ENCODE results near the gene PIWIL1.

Gene PIWIL1

DNA sequence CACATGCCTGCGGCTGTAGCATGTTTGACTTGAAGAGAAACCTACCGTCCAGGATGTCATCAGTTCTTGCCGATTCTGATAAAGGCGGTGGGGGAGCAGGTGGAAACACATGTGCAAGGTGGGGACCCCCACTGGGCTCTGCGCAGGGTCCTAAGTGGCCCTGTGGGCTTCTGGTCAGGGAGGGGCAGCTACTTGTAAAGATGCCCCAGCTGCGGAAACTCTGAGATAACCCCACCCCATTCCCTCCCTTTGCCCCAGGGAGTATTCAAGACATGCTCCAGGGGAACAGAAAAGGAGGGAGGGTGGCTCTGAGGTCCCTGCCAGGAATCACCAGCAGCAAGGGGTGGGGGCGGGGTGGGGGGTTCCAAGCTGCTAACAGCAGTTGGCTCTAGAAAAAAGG, 67.6 kb downstream of the PIWIL1 start:
- TF ChIP-seq, protein P1, sequence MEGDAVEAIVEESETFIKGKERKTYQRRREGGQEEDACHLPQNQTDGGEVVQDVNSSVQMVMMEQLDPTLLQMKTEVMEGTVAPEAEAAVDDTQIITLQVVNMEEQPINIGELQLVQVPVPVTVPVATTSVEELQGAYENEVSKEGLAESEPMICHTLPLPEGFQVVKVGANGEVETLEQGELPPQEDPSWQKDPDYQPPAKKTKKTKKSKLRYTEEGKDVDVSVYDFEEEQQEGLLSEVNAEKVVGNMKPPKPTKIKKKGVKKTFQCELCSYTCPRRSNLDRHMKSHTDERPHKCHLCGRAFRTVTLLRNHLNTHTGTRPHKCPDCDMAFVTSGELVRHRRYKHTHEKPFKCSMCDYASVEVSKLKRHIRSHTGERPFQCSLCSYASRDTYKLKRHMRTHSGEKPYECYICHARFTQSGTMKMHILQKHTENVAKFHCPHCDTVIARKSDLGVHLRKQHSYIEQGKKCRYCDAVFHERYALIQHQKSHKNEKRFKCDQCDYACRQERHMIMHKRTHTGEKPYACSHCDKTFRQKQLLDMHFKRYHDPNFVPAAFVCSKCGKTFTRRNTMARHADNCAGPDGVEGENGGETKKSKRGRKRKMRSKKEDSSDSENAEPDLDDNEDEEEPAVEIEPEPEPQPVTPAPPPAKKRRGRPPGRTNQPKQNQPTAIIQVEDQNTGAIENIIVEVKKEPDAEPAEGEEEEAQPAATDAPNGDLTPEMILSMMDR (IDR thresholded peaks at IDR 0.05) = no peak
- no peak for DNase-seq (ENCODE audit: low spot score)
- H3K27ac ChIP-seq = no peak overlapping the region
- H3K4me3 ChIP-seq = no peak overlapping the region

DNA sequence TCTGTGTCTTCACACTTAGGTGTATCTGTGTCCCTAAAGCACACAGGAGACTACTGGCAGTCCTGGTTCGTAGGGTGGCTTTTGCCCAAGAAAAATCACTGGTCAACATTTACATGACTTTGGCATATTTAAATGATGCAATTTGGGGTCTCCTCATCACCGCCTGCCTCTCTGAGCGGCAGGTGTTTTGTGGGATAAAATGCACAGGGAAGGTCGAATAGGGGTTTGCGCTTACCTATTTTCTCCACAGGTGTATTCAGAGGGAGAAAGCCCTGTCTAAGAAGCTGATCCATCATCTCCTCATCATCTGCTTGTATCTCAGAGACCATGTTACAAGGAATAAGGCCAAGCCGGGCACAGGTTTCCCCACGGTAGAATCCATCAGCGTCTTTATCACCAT, 74.7 kb downstream of the PIWIL1 start:
- Histone ChIP-seq H3K27ac (no peak overlapping the region), H3K4me3 (no peak overlapping the region)
- TF ChIP-seq, protein P1 (IDR thresholded peaks at IDR 0.05) = no peak
- peak; percentile 24 for DNase-seq (ENCODE audit: low spot score)

DNA sequence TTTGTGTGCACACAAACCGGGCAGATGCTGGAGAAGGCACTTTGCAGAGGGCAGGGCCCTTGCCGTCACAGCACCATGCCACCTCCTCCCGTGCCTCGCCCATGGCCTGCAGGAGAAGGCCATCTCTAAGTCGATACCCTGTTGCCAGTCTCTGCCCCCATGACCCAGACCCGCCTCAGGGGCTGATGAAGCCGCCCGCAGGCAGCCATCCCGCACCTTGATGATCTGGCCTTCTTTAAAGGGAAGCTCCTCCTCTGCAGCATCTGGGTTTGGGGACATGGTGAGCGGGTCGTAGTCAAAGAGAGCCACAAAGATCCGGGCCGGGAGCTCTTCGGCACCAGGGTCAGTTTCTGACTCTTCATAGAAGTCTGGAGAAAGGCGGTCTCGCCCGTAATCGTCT, 76.2 kb downstream of the PIWIL1 start:
- TF ChIP-seq, protein P1 (IDR thresholded peaks at IDR 0.05) = no peak

DNA sequence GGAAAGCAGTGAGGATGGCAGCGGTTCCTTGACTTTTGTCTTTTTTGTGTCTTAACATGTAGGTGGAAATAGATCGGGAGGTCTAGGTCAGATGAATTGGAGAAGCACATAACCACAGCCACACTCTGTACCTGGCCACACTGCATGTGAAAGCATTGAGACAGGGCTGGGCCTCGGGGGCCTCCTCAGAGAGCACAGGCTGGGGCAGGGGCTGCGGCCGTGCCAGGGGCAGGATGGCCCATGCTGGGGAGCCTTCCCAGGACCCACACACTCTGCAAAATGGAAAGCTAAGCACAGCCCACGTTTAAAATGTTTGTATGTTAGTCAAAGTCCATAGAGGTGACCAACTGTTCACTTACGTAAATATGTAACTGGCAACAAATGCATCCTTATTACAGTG, 76.7 kb downstream of the PIWIL1 start:
- peak; percentile 17 for DNase-seq (ENCODE audit: low spot score)
- Histone ChIP-seq H3K27ac (no peak overlapping the region), H3K4me3 (no peak overlapping the region)
- TF ChIP-seq, protein P1 (IDR thresholded peaks at IDR 0.05) = no peak

More for the DNA sequence above, 76.2 kb downstream of the PIWIL1 start:
- peak; percentile 45 for DNase-seq (ENCODE audit: low spot score)
- no peak overlapping the region for H3K27ac ChIP-seq
- no peak overlapping the region for H3K4me3 ChIP-seq

DNA sequence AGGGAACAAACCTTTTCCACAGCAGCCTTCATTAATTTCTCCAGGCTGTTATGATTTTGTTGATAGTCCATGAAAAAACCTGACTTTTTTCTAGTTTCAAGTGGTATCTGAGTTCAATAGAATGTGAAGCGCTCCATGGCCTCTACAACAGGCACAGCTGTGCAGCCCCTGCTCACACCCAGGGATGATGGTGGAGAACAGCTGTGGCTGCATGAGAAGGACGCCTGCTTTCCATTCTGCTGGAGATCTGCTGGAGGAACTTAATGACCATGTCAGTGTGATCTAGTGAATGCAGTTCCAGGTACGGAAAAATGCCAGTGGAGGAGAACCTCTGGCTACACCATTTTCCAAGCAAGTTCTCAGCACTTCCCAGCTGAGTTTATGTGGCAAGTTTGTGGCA, 80.6 kb downstream of the PIWIL1 start:
- peak; percentile 50 for DNase-seq (ENCODE audit: low spot score)
- Histone ChIP-seq H3K27ac (no peak overlapping the region), H3K4me3 (no peak overlapping the region)
- TF ChIP-seq, protein P1 (IDR thresholded peaks at IDR 0.05) = no peak

DNA sequence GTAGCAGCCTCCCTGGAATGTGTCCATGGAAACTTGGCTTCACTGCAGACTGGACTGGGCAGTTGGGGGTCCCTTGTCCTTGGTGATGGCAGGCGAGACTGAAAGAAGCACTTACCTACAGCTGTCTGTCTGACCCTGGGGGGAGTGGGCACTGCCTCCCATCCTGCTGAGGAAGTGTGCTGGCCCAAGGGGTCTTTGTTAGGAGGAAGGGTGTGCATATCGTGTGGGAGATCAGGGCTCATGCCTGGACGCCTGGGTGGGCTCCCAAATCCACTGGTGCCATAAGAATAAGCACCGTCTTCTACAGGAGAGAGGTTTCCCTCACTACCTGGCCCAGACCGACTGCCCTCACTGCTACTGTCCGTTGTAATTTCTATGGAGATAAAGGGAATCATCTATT, 81.4 kb downstream of the PIWIL1 start:
- Histone ChIP-seq H3K27ac (no peak overlapping the region), H3K4me3 (no peak overlapping the region)
- peak; percentile 59 for DNase-seq (ENCODE audit: low spot score)
- TF ChIP-seq, protein P1 (IDR thresholded peaks at IDR 0.05) = no peak

DNA sequence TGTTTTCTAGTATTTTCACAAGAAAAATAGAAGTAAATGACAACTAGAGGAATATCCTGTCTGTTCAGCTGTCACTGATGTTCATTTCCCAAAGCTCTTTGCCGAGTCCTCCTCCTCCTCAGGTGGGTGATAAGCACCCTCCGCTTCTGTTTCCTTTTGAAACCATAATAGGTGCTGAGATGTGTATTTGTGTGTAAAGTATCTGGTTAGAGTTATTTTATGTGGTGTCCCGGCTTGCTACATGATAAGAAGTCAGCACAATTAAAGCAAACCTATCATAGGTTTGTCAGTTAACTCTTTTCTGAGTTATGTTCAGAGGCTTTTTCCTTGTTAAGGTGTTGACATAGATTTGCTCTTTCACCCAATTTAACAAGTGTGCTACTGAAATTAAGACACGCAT, 82.4 kb downstream of the PIWIL1 start:
- DNase-seq (ENCODE audit: low spot score) = no peak
- Histone ChIP-seq H3K27ac (no peak overlapping the region), H3K4me3 (no peak overlapping the region)
- TF ChIP-seq, protein P1 (IDR thresholded peaks at IDR 0.05) = no peak
